GM15510 (cell line): ENCODE results near the gene SHISA7.

ENCODE experiments used
- POLR2A ChIP-seq: IDR thresholded peaks from 3 replicates; pipeline ENCODE4 v1.6.1; 2011; ENCODE audit warnings: borderline replicate concordance; ENCODE audit not compliant: insufficient read length; ENCODE audit errors: extremely low read depth

Gene SHISA7

GRCh38 chr19:55443045-55443823 is at the start of gene SHISA7:
TSS of gene SHISA7 (minus strand) at chr19:55443300. CDS start at chr19:55442863, 437 bp downstream.
- TF ChIP-seq POLR2A, result no peak

GRCh38 chr19:55492362-55492944 is 49.4 kb upstream of the SHISA7 start:
- TF ChIP-seq POLR2A, result no peak

- TF ChIP-seq POLR2A, result no peak
Observed at GRCh38 chr19:55491546-55492360, 48.7 kb upstream of the SHISA7 start.

- no peak for TF ChIP-seq POLR2A
Observed at GRCh38 chr19:55490478-55491432, 47.7 kb upstream of the SHISA7 start.

- TF ChIP-seq POLR2A, result no peak
Observed at GRCh38 chr19:55489711-55490477, 46.8 kb upstream of the SHISA7 start.

- TF ChIP-seq POLR2A, result no peak
Observed at GRCh38 chr19:55488986-55489710, 46.0 kb upstream of the SHISA7 start.

- TF ChIP-seq POLR2A, result no peak
Observed at GRCh38 chr19:55487924-55488687, 45.0 kb upstream of the SHISA7 start, which contains the start of gene SSC5D. TSS of gene SSC5D (plus strand) at chr19:55488436. CDS start at chr19:55488590, 154 bp downstream.

- TF ChIP-seq POLR2A, result no peak
Observed at GRCh38 chr19:55486971-55487923, 44.1 kb upstream of the SHISA7 start.

- TF ChIP-seq POLR2A, result no peak
Observed at GRCh38 chr19:55486043-55486970, 43.2 kb upstream of the SHISA7 start.

GRCh38 chr19:55485439-55486011 is 42.4 kb upstream of the SHISA7 start:
- no peak for TF ChIP-seq POLR2A
